ENCODE results near the gene FKBP8.
A peak's percentile ranks its signal among the peaks of the same experiment; 100 is the strongest.

FKBP8 gene

DNA sequence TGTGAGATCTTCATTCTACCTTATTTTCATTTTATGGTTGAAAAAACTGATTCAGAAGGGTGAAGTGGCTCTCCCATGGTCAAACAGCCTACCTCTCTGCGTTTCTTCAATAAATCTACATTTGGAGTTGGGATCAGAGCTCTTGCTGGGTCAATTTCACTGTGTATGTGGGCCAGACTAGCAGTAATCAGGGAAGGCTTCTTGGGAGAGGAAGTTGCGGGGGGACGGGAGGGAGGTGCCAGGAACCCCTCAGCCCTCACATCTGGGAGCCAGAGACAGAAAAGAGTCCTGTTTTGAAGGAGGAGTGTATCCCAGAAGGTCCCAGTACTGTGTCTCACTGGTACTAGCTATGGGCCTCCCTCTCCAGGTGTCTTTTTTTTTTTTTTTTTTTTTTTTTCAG, 15.2 kb upstream of the FKBP8 start:
- TF ChIP-seq, protein P1, sequence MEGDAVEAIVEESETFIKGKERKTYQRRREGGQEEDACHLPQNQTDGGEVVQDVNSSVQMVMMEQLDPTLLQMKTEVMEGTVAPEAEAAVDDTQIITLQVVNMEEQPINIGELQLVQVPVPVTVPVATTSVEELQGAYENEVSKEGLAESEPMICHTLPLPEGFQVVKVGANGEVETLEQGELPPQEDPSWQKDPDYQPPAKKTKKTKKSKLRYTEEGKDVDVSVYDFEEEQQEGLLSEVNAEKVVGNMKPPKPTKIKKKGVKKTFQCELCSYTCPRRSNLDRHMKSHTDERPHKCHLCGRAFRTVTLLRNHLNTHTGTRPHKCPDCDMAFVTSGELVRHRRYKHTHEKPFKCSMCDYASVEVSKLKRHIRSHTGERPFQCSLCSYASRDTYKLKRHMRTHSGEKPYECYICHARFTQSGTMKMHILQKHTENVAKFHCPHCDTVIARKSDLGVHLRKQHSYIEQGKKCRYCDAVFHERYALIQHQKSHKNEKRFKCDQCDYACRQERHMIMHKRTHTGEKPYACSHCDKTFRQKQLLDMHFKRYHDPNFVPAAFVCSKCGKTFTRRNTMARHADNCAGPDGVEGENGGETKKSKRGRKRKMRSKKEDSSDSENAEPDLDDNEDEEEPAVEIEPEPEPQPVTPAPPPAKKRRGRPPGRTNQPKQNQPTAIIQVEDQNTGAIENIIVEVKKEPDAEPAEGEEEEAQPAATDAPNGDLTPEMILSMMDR (IDR thresholded peaks at IDR 0.05; ENCODE audit: low read length, missing control alignments) = no peak
- H3K4me3 ChIP-seq (replicated peaks; ENCODE audit: low read depth, low read length) = peak overlapping the region; percentile 99
- DNase-seq (ENCODE audit: low read depth) = no peak

GRCh38 chr19:18558202-18558555, 14.8 kb upstream of the FKBP8 start:
- TF ChIP-seq, protein P1 (IDR thresholded peaks at IDR 0.05; ENCODE audit: low read length, missing control alignments) = no peak
- DNase-seq (ENCODE audit: low read depth) = no peak
- peak overlapping the region; percentile 99 for H3K4me3 ChIP-seq (replicated peaks; ENCODE audit: low read depth, low read length)

- TF ChIP-seq, protein P1 (IDR thresholded peaks at IDR 0.05; ENCODE audit: low read length, missing control alignments) = no peak
- H3K4me3 ChIP-seq (replicated peaks; ENCODE audit: low read depth, low read length) = peak within 1 kb of the TSS; percentile 99
- peak; percentile 100 for DNase-seq (ENCODE audit: low read depth)
These were observed 14.2 kb upstream of the FKBP8 start, which contains the start of gene KXD1 for GRCh38 chr19:18557411-18558201. Gene KXD1 (plus strand): TSS chr19:18557870. CDS start chr19:18562057, 4,187 bp downstream.

DNA sequence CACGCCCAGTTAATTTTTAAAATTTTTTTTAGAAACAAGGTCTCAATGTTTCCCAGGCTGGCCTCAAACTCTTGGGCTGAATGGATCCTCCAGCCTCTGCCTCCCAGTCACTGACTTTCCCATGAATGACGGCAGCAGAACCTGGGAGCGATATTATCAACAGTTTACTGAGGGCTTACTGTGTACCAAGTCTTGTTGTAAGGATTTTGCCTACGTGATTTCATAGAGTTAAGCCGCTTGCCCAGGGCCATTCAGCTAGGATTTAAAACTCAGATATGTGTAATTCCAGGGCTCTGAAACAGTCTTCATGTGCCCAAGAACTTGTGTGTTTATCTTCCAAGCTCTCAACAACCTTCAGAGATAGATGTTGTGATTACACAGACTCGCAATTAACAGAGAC, 8.3 kb upstream of the FKBP8 start:
- TF ChIP-seq, protein P1 (IDR thresholded peaks at IDR 0.05; ENCODE audit: low read length, missing control alignments) = no peak
- DNase-seq (ENCODE audit: low read depth) = no peak
- no peak overlapping the region for H3K4me3 ChIP-seq (replicated peaks; ENCODE audit: low read depth, low read length)

GRCh38 chr19:18543814-18544475, 572 bp upstream of the FKBP8 start:
- H3K4me3 ChIP-seq (replicated peaks; ENCODE audit: low read depth, low read length) = peak overlapping the region; percentile 55

GRCh38 chr19:18541992-18542940, 1.1 kb downstream of the FKBP8 start:
- DNase-seq (ENCODE audit: low read depth) = no peak
- H3K4me3 ChIP-seq (replicated peaks; ENCODE audit: low read depth, low read length) = peak overlapping the region; percentile 72
- TF ChIP-seq, protein P1 (IDR thresholded peaks at IDR 0.05; ENCODE audit: low read length, missing control alignments) = no peak

More at GRCh38 chr19:18543814-18544475, 572 bp upstream of the FKBP8 start:
- DNase-seq (ENCODE audit: low read depth) = peak; percentile 67
- TF ChIP-seq, protein P1 (IDR thresholded peaks at IDR 0.05; ENCODE audit: low read length, missing control alignments) = no peak

Data from fibroblast of pulmonary artery (primary cell).